Ishikawa (cell line): ENCODE results near the gene EIF4A3.

Experiments used
- CEBPB ChIP-seq: IDR thresholded peaks from 2 replicates; pipeline ENCODE4 v1.6.1; 2012
- CREB1 ChIP-seq: IDR thresholded peaks from 2 replicates; pipeline ENCODE4 v1.6.1; 2012; ENCODE audit warnings: low read depth
- EGR1 ChIP-seq: IDR thresholded peaks from 2 replicates; pipeline ENCODE4 v1.6.1; 2012
- EP300 ChIP-seq: IDR thresholded peaks from 2 replicates; pipeline ENCODE4 v1.6.1; 2012; ENCODE audit warnings: borderline replicate concordance
- FOXM1 ChIP-seq: IDR thresholded peaks from 2 replicates; pipeline ENCODE4 v1.6.1; 2012; ENCODE audit warnings: low read depth, borderline replicate concordance
- MAX ChIP-seq: IDR thresholded peaks from 2 replicates; pipeline ENCODE4 v1.6.1; 2012
- NFIC ChIP-seq: IDR thresholded peaks from 2 replicates; pipeline ENCODE4 v1.6.1; 2012
- RAD21 ChIP-seq: IDR thresholded peaks from 2 replicates; pipeline ENCODE4 v1.6.1; 2012; ENCODE audit warnings: low read depth
- REST ChIP-seq: IDR thresholded peaks from 2 replicates; pipeline ENCODE4 v1.6.1; 2012; ENCODE audit warnings: low read depth, mild to moderate bottlenecking
- TAF1 ChIP-seq: IDR thresholded peaks from 2 replicates; pipeline ENCODE4 v1.6.1; 2012; ENCODE audit warnings: low read depth, mild to moderate bottlenecking
- TCF12 ChIP-seq: IDR thresholded peaks from 2 replicates; pipeline ENCODE4 v1.6.1; 2012; ENCODE audit warnings: low read depth
- TEAD4 ChIP-seq: IDR thresholded peaks from 2 replicates; pipeline ENCODE4 v1.6.1; 2012
- USF1 ChIP-seq: IDR thresholded peaks from 2 replicates; pipeline ENCODE4 v1.6.1; 2012
- YY1 ChIP-seq: IDR thresholded peaks from 2 replicates; pipeline ENCODE4 v1.6.1; 2012; ENCODE audit warnings: low read depth
- ZBTB7A ChIP-seq: IDR thresholded peaks from 2 replicates; pipeline ENCODE4 v1.6.1; 2012; ENCODE audit warnings: low read depth

EIF4A3 gene

GRCh38 chr17:80187090-80187489 lies 40.2 kb upstream of the EIF4A3 start:
- TF ChIP-seq RAD21 (no peak), REST (no peak), EP300 (no peak), USF1 (no peak), FOXM1 (no peak), MAX (no peak), YY1 (no peak), TEAD4 (no peak), EGR1 (no peak), CEBPB (no peak), TAF1 (no peak)

- TF ChIP-seq TAF1: no peak
- no peak for TF ChIP-seq EGR1
- TF ChIP-seq CREB1: no peak
Measured at GRCh38 chr17:80185968-80186367, 39.0 kb upstream of the EIF4A3 start.

- TF ChIP-seq CREB1: no peak
- no peak for TF ChIP-seq REST
- no peak for TF ChIP-seq EGR1
- TF ChIP-seq MAX: no peak
- TF ChIP-seq TAF1: no peak
- no peak for TF ChIP-seq FOXM1
- TF ChIP-seq USF1: no peak
- no peak for TF ChIP-seq ZBTB7A
- no peak for TF ChIP-seq YY1
- no peak for TF ChIP-seq EP300
- no peak for TF ChIP-seq TCF12
- TF ChIP-seq NFIC: no peak
- TF ChIP-seq TEAD4: no peak
- no peak for TF ChIP-seq RAD21
Measured at GRCh38 chr17:80184423-80184714, 37.4 kb upstream of the EIF4A3 start.

- no peak for TF ChIP-seq ZBTB7A
- TF ChIP-seq CEBPB: no peak
- no peak for TF ChIP-seq USF1
- no peak for TF ChIP-seq EP300
- TF ChIP-seq EGR1: no peak
- no peak for TF ChIP-seq TEAD4
Measured at GRCh38 chr17:80183581-80184422, 36.9 kb upstream of the EIF4A3 start.

- TF ChIP-seq FOXM1: no peak
- no peak for TF ChIP-seq USF1
- TF ChIP-seq YY1: no peak
- TF ChIP-seq ZBTB7A: no peak
- TF ChIP-seq RAD21: no peak
- TF ChIP-seq REST: no peak
Measured at GRCh38 chr17:80182845-80183223, 35.9 kb upstream of the EIF4A3 start.
